ENCODE results near the gene ARHGAP26. TPM values are rescaled to one million over a fixed set of nuclear protein-coding genes. Genes with fewer than 3 reads are reported as not detected.

Gene ARHGAP26
- total and polyA plus RNA-seq, 2 experiments from 2014 or later = 9.5 to 16.8 TPM

DNA sequence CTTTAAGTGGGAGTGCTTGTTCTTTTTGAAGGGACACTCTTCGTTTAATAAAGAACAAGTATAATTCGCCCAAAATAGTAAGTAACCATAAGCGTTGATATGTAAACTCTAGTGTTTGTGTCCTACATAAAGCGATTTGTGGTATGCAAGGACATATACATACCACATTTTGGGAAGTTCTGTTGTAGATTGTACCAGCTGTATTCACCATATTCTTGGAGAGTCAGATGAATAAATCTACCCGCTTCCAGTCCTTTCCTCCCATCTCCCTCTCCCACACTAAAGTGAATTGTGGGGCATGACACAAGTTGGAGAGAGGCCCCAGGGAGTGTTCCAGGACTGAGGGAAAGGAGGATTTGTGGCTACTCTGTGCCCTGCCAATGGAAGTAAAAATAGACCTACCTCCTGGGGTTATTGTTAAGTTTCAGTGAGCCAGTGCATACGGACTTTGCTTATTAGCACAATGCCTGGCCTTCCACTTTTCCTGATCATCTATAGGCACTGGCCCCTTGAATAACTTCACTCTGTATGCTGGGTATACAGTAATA lies 40.6 kb downstream of the ARHGAP26 start:
- Mint-ChIP-seq H3K4me1 (peaks cover 23% of the 10 kb centered on the region), H3K4me3 (no peak overlapping the region), H3K27ac (no peak overlapping the region), H3K27me3 (ENCODE audit: insufficient read depth, low read depth, poor library complexity) (peaks cover 3% of the 10 kb centered on the region), H3K36me3 (ENCODE audit: low read depth) (no peaks in the 10 kb centered on the region; the same call in 2 of the 3 replicates), H3K9me3 (no peaks in the 10 kb centered on the region)
- ATAC-seq (no peak), DNase-seq (ENCODE audit: low spot score) (no peak)
- no peaks in the 10 kb centered on the region for H3K27me3 ChIP-seq (ENCODE audit: insufficient read depth)
- no peaks in the 10 kb centered on the region for H3F3A ChIP-seq (replicated peaks; ENCODE audit: low read depth)
- peaks cover 33% of the 10 kb centered on the region for H3K79me2 ChIP-seq (replicated peaks; ENCODE audit: insufficient read depth)
- H3K4me1 ChIP-seq (ENCODE audit: insufficient read depth) = peaks cover 20% of the 10 kb centered on the region; the same call in 1 of the 2 replicates
- H3K36me3 ChIP-seq (ENCODE audit: insufficient read depth) = no peaks in the 10 kb centered on the region
- peaks cover 4% of the 10 kb centered on the region; the same call in 1 of the 2 replicates for H4K20me1 ChIP-seq (replicated peaks; ENCODE audit: insufficient read depth)
- TF ChIP-seq POLR2AphosphoS5 (IDR thresholded peaks at IDR 0.05; ENCODE audit: low read depth) (no peak), ZNF331 (CRISPR knock-in tag; IDR thresholded peaks at IDR 0.05; ENCODE audit: low read depth) (no peak), CTCF (conservative IDR thresholded peaks at IDR 0.05; ENCODE audit: low read depth in 2 of 2) (no peak), NANOG (IDR thresholded peaks at IDR 0.05; ENCODE audit: borderline replicate concordance) (no peak), STAT1 (IDR thresholded peaks at IDR 0.05; ENCODE audit: unreplicated experiment) (no peak)
- TF ChIP-seq, protein P1, sequence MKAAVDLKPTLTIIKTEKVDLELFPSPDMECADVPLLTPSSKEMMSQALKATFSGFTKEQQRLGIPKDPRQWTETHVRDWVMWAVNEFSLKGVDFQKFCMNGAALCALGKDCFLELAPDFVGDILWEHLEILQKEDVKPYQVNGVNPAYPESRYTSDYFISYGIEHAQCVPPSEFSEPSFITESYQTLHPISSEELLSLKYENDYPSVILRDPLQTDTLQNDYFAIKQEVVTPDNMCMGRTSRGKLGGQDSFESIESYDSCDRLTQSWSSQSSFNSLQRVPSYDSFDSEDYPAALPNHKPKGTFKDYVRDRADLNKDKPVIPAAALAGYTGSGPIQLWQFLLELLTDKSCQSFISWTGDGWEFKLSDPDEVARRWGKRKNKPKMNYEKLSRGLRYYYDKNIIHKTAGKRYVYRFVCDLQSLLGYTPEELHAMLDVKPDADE (IDR thresholded peaks at IDR 0.05) = no peak
- TF ChIP-seq, protein P2, sequence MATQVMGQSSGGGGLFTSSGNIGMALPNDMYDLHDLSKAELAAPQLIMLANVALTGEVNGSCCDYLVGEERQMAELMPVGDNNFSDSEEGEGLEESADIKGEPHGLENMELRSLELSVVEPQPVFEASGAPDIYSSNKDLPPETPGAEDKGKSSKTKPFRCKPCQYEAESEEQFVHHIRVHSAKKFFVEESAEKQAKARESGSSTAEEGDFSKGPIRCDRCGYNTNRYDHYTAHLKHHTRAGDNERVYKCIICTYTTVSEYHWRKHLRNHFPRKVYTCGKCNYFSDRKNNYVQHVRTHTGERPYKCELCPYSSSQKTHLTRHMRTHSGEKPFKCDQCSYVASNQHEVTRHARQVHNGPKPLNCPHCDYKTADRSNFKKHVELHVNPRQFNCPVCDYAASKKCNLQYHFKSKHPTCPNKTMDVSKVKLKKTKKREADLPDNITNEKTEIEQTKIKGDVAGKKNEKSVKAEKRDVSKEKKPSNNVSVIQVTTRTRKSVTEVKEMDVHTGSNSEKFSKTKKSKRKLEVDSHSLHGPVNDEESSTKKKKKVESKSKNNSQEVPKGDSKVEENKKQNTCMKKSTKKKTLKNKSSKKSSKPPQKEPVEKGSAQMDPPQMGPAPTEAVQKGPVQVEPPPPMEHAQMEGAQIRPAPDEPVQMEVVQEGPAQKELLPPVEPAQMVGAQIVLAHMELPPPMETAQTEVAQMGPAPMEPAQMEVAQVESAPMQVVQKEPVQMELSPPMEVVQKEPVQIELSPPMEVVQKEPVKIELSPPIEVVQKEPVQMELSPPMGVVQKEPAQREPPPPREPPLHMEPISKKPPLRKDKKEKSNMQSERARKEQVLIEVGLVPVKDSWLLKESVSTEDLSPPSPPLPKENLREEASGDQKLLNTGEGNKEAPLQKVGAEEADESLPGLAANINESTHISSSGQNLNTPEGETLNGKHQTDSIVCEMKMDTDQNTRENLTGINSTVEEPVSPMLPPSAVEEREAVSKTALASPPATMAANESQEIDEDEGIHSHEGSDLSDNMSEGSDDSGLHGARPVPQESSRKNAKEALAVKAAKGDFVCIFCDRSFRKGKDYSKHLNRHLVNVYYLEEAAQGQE (IDR thresholded peaks at IDR 0.05; ENCODE audit: unreplicated experiment) = no peak
- no peak overlapping the region for H3K4me3 ChIP-seq
- H3K27ac ChIP-seq (ENCODE audit: low read depth) = no peak overlapping the region
- H3K4me2 ChIP-seq = no peak overlapping the region
- no peak overlapping the region for H2AFZ ChIP-seq
- 0 out of 2 replicates have a peak, but pooled peaks cover 3% of the 10 kb centered on the region for H3K9me2 ChIP-seq (ENCODE audit: insufficient read depth)

Measured in GM23338 (cell line).